Tibial nerve (tissue), 4 donors: ENCODE measurements around the gene RPRD2. TPM values are rescaled to one million over a fixed set of nuclear protein-coding genes. Genes with fewer than 3 reads are reported as not detected.

Experiments used
- DNase-seq, 2 donors: peaks; one replicate each; pipeline ENCODE4 v3.0.0-alpha.2; 2019; ENCODE audit warnings: low spot score in 2 of 2
- H3K27ac ChIP-seq, 4 donors: fragments of 200-600 bp; sonication (generic) in 3 of 4; one replicate each; pipeline ENCODE4 v1.5.1; 2017 to 2019; ENCODE audit warnings: mild to moderate bottlenecking in 1 of 4
- H3K27me3 ChIP-seq, 2 donors: fragments of 200-600 bp; sonication (generic) in 1 of 2; one replicate each; pipeline versions ENCODE4 v1.5.1 to v1.6.0; 2017 to 2019
- H3K36me3 ChIP-seq, 3 donors: fragments of 200-600 bp; sonication (generic); one replicate each; pipeline ENCODE4 v1.5.1; 2018 to 2019
- H3K4me1 ChIP-seq, 4 donors: fragments of 200-600 bp; sonication (generic) in 3 of 4; one replicate each; pipeline ENCODE4 v1.5.1; 2017 to 2019
- H3K4me3 ChIP-seq, 4 donors: fragments of 200-600 bp; sonication (generic) in 3 of 4; one replicate each; pipeline ENCODE4 v1.5.1; 2017 to 2019; ENCODE audit warnings: mild to moderate bottlenecking in 1 of 4, moderate library complexity in 1 of 4
- H3K9me3 ChIP-seq, 4 donors: fragments of 200-600 bp; sonication (generic) in 3 of 4; one replicate each; pipeline ENCODE4 v1.5.1; 2017 to 2019
- CTCF ChIP-seq, 5 experiments: fragments of 200-600 bp in 3 of 5; fragments of 450-650 bp in 2 of 5; sonication (generic) in 3 of 5; IDR thresholded peaks; one replicate each; pipeline ENCODE4 v1.5.1; 2016 to 2019; ENCODE audit warnings: antibody characterized with exemption in 5 of 5, mild to moderate bottlenecking in 3 of 5, moderate library complexity in 2 of 5
- EP300 ChIP-seq, 2 donors: sonication (generic); formaldehyde crosslinking; IDR thresholded peaks; one replicate each; pipeline ENCODE4 v1.6.1; 2017; ENCODE audit warnings: antibody characterized with exemption in 2 of 2, mild to moderate bottlenecking in 1 of 2
- POLR2A ChIP-seq, 2 donors: fragments of 450-650 bp; IDR thresholded peaks; one replicate each; pipeline ENCODE4 v1.6.1; 2017; ENCODE audit warnings: antibody characterized with exemption in 2 of 2, mild to moderate bottlenecking in 2 of 2, moderate library complexity in 2 of 2
- WGBS, 2 donors: methylation state at CpG; one replicate each; pipeline ENCODE4 v1.1.5; 2018; 5-methylcytosine and 5-hydroxymethylcytosine counted together
- total RNA-seq, 4 donors: library from RNA; depleted of rRNA; stranded (reverse); fragments of >200 nt; gene quantifications; one replicate each; pipeline ENCODE4 v1.1.0, GENCODE V29; 2016

RPRD2 gene
- total RNA-seq, 4 donors from 2014 or later: 16.2 to 27.6 (median 24.8) TPM

- H3K4me3 ChIP-seq: no peak overlapping the region
- peaks cover 0 to 18% (median 0%) of the 10 kb centered on the region in 3 donors for H3K36me3 ChIP-seq
- no peak overlapping the region for H3K27ac ChIP-seq
- TF ChIP-seq CTCF (IDR thresholded peaks at IDR 0.05): no peak
- no peak for TF ChIP-seq POLR2A (IDR thresholded peaks at IDR 0.05)
- H3K9me3 ChIP-seq: peaks cover 0 to 15% (median 0%) of the 10 kb centered on the region in 4 donors
- H3K4me1 ChIP-seq: no peaks in the 10 kb centered on the region
- DNase-seq: no peak
- WGBS, 2 donors: 92% methylated on average over 6 of the region's 6 CpGs
- H3K27me3 ChIP-seq: no peaks in the 10 kb centered on the region
Measured at GRCh38 chr1:150397392-150398032, 33.6 kb downstream of the RPRD2 start.

GRCh38 chr1:150404465-150404864 lies 40.5 kb downstream of the RPRD2 start:
- Histone ChIP-seq H3K4me1 (peaks cover 0 to 40% (median 10%) of the 10 kb centered on the region in 4 donors), H3K4me3 (no peak overlapping the region), H3K27ac (no peak overlapping the region), H3K36me3 (no peaks in the 10 kb centered on the region), H3K27me3 (no peaks in the 10 kb centered on the region), H3K9me3 (no peaks in the 10 kb centered on the region)
- TF ChIP-seq POLR2A (IDR thresholded peaks at IDR 0.05): no peak
- TF ChIP-seq EP300 (IDR thresholded peaks at IDR 0.05): no peak
- TF ChIP-seq CTCF (IDR thresholded peaks at IDR 0.05): no peak
- WGBS, 2 donors: 82 to 89% methylated on average over 6 of the region's 6 CpGs
- DNase-seq: no peak

- Histone ChIP-seq H3K27me3 (no peaks in the 10 kb centered on the region), H3K27ac (no peak overlapping the region), H3K36me3 (no peaks in the 10 kb centered on the region), H3K4me1 (peaks cover 0 to 52% (median 19%) of the 10 kb centered on the region in 4 donors), H3K4me3 (no peak overlapping the region), H3K9me3 (no peaks in the 10 kb centered on the region)
- no peak for DNase-seq
- 47 to 64% methylated on average over 5 of the region's 5 CpGs for WGBS, 2 donors
- TF ChIP-seq POLR2A (IDR thresholded peaks at IDR 0.05) (no peak), EP300 (IDR thresholded peaks at IDR 0.05) (no peak), CTCF (IDR thresholded peaks at IDR 0.05) (no peak)
Measured at GRCh38 chr1:150405660-150406059, 41.7 kb downstream of the RPRD2 start.

GRCh38 chr1:150406483-150406882 lies 42.5 kb downstream of the RPRD2 start:
- 71 to 76% methylated on average over 8 of the region's 8 CpGs for WGBS, 2 donors
- no peak for DNase-seq
- TF ChIP-seq EP300 (IDR thresholded peaks at IDR 0.05) (no peak), CTCF (IDR thresholded peaks at IDR 0.05) (no peak), POLR2A (IDR thresholded peaks at IDR 0.05) (no peak)

GRCh38 chr1:150407330-150407729 lies 43.4 kb downstream of the RPRD2 start:
- 86 to 88% methylated on average over 3 of the region's 3 CpGs for WGBS, 2 donors
- DNase-seq: no peak
- H3K36me3 ChIP-seq: no peaks in the 10 kb centered on the region
- TF ChIP-seq EP300 (IDR thresholded peaks at IDR 0.05) (no peak), POLR2A (IDR thresholded peaks at IDR 0.05) (no peak), CTCF (IDR thresholded peaks at IDR 0.05) (no peak)
- no peaks in the 10 kb centered on the region for H3K9me3 ChIP-seq
- H3K27me3 ChIP-seq: no peaks in the 10 kb centered on the region
- no peak overlapping the region for H3K27ac ChIP-seq
- peaks cover 0 to 57% (median 19%) of the 10 kb centered on the region in 4 donors for H3K4me1 ChIP-seq
- no peak overlapping the region for H3K4me3 ChIP-seq

More at GRCh38 chr1:150406483-150406882, 42.5 kb downstream of the RPRD2 start:
- Histone ChIP-seq H3K4me1 (peaks cover 0 to 57% (median 19%) of the 10 kb centered on the region in 4 donors), H3K27me3 (no peaks in the 10 kb centered on the region), H3K36me3 (no peaks in the 10 kb centered on the region), H3K4me3 (no peak overlapping the region), H3K9me3 (no peaks in the 10 kb centered on the region), H3K27ac (no peak overlapping the region)
